Activated CD8-positive, alpha-beta T cell treated with anti-CD3 and anti-CD28 coated beads, Interleukin-2, amount 10 ng/mL, durations not matched to agents 7 days and 5 days (primary cell): ENCODE data around the gene PRXL2C. TPM values are rescaled to one million over a fixed set of nuclear protein-coding genes. Genes with fewer than 3 reads are reported as not detected.

ENCODE experiments used
- ATAC-seq: fragments of 150-1000 bp; cut with Tn5 transposase; one replicate; pipeline ENCODE4 v1.10.0; 2021; ENCODE audit warnings: moderate library complexity
- CTCF ChIA-PET: fragments of 350-600 bp; sonication (Branson Sonifier 250); formaldehyde crosslinking; loops from one replicate; lab custom pipeline; 2021; ENCODE audit warnings: antibody characterized with exemption; lab: Charles Lee
- POLR2A ChIA-PET: fragments of 350-600 bp; sonication (Branson Sonifier 250); formaldehyde crosslinking; loops from one replicate; lab custom pipeline; 2021; ENCODE audit warnings: antibody characterized with exemption; lab: Charles Lee
- DNase-seq: peaks from one replicate; pipeline ENCODE4 v3.0.0-alpha.2; 2020
- H3K27ac Mint-ChIP-seq: one replicate; pipeline ENCODE4 v1.8.0; 2021; ENCODE audit warnings: mild to moderate bottlenecking, mixed read lengths
- H3K27me3 Mint-ChIP-seq: one replicate; pipeline ENCODE4 v1.8.0; 2021; ENCODE audit warnings: low read depth, mixed read lengths
- H3K36me3 Mint-ChIP-seq: one replicate; pipeline ENCODE4 v1.8.0; 2021; ENCODE audit warnings: low read depth, mixed read lengths
- H3K4me1 Mint-ChIP-seq: one replicate; pipeline ENCODE4 v1.8.0; 2021; ENCODE audit warnings: low read depth, mixed read lengths
- H3K4me3 Mint-ChIP-seq: one replicate; pipeline ENCODE4 v1.8.0; 2021; ENCODE audit warnings: mild to moderate bottlenecking, mixed read lengths
- H3K9me3 Mint-ChIP-seq: one replicate; pipeline ENCODE4 v1.8.0; 2022; ENCODE audit warnings: mixed read lengths; ENCODE audit not compliant: insufficient read depth
- total RNA-seq, 2 experiments: library from RNA; stranded (reverse); gene quantifications; one replicate each; pipeline ENCODE4 v1.2.3, GENCODE V29; 2021

PRXL2C gene
- total RNA-seq, 2 experiments from 2014 or later, result 3.8 to 5.4 TPM

DNA sequence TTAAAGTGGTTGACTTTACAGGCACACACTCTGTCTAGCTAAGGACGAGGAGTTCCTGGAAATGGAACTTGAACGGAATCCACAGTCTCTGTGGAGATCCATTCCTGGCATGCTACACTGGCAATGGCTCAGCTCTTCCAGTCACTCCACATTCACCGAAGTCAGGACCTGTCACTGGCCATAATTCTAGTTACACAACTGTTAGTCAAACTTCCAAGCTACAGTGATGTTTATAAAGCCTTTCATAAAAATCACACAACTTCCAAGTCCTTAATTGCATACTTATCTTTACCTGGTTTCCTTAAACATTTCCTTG is 51.2 kb downstream of the PRXL2C start:
- Mint-ChIP-seq H3K36me3 (no peaks in the 10 kb centered on the region), H3K27me3 (peaks cover 6% of the 10 kb centered on the region), H3K9me3 (no peaks in the 10 kb centered on the region), H3K4me1 (no peaks in the 10 kb centered on the region), H3K4me3 (no peak overlapping the region), H3K27ac (no peak overlapping the region)
- DNase-seq, result no peak
- ChIA-PET POLR2A (no interaction called here), CTCF (no interaction called here)
- no peak for ATAC-seq

DNA sequence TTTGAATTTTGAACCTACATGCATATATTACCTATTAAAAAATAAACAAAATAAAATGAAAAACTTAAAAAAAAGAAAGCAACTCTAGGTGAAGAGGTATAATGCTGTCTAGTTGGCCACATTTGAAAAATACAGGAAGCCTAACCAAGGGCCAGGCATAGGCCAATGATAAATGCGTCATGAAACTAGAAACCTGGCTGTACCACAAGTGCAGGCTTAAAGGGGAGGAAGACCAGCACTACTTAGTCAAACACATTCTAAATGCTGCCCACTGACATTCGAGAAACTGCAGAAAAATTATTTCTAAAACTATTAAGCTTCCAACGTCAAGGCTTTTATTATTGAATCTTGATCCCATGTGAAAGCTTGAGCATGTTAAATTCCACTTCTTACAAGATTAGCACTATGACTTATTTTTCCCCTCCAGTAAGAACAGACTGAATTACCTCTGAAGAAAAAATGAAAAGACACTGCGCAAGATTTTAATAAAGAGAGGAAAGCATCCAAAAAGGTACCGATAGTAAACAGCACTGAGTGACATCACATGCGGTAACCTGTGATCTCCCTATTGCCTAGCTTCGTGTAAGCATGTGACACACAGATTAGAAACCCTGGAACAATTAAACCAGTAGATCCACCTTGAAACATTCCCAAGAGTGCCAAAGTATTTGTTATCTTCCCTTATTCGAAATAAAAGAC is 51.7 kb downstream of the PRXL2C start:
- Mint-ChIP-seq H3K36me3 (no peaks in the 10 kb centered on the region), H3K27ac (no peak overlapping the region), H3K4me3 (no peak overlapping the region), H3K27me3 (peaks cover 3% of the 10 kb centered on the region), H3K4me1 (no peaks in the 10 kb centered on the region), H3K9me3 (no peaks in the 10 kb centered on the region)
- DNase-seq, result no peak
- ChIA-PET POLR2A (interaction anchor here (1.0 kb wide), 1 partner anchor 32 kb away, joined by 3 read pairs; no protein-coding TSS in a partner anchor), CTCF (no interaction called here)
- ATAC-seq, result no peak

DNA sequence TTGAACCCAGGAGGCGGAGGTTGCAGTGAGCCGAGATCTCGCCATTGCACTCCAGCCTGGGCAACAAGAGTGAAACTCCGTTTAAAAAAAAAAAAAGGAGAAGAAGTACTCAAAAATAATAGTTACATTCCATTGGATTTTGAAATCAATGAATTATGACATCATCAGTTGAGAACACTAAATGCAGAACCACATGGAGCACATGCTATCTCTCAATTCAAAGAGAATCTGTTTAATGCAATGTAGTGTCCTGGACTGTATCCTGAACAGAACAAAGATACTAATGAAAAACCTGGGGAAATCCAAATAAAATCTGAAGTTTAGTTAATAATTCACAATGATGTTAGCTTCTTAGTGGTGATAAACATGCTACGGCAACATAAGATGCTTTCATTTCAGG is 55.8 kb downstream of the PRXL2C start:
- no peak for ATAC-seq
- Mint-ChIP-seq H3K27ac (no peak overlapping the region), H3K4me1 (no peaks in the 10 kb centered on the region), H3K27me3 (peaks cover 8% of the 10 kb centered on the region), H3K36me3 (no peaks in the 10 kb centered on the region), H3K9me3 (no peaks in the 10 kb centered on the region), H3K4me3 (no peak overlapping the region)
- POLR2A ChIA-PET, result no interaction called here
- no peak for DNase-seq
- CTCF ChIA-PET, result no interaction called here

DNA sequence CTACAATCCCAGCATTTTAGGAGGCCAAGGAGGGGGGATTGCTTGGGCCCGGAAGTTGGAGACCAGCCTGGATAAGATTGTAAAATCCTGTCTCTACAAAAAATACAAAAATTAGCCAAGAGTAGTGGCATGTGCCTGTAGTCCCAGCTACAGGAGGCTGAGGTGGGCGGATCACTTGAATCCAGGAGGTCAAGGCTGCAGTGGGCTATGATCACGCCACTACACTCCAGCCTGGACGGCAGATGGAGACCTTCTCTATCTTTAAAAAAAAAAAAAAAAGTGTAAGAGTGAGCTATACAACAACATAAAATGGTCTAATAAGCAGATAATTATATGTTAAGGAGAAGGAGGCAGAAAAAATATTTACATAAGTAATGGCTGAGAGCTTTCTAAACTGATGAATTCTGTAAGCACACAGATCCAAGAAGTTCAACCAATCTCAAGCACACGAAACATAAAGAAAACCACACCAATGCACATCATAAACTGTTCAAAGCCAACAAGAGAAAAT is 58.5 kb downstream of the PRXL2C start:
- Mint-ChIP-seq H3K4me3 (no peak overlapping the region), H3K27ac (no peak overlapping the region), H3K36me3 (no peaks in the 10 kb centered on the region), H3K9me3 (no peaks in the 10 kb centered on the region), H3K27me3 (peaks cover 12% of the 10 kb centered on the region), H3K4me1 (no peaks in the 10 kb centered on the region)
- ChIA-PET CTCF (no interaction called here), POLR2A (no interaction called here)
- ATAC-seq (no peak), DNase-seq (no peak)

Other genes starting within 250 kb of the PRXL2C start
- gene ZNF367, start 236.9 kb downstream of the PRXL2C start, total RNA-seq, result 10 to 100 TPM; 37.1 to 38.4 TPM
- 1 to 10 TPM; 4.1 to 5.0 TPM for gene HABP4, start 205.1 kb downstream of the PRXL2C start, total RNA-seq
- under 1 TPM; 0.23 to 0.37 TPM for gene CDC14B, start 35.5 kb downstream of the PRXL2C start, total RNA-seq
- gene ZNF510, start 122.8 kb upstream of the PRXL2C start, total RNA-seq, result 10 to 100 TPM; 11.3 TPM
- 1 to 10 TPM; 3.9 to 4.3 TPM for gene ZNF782, start 199.2 kb upstream of the PRXL2C start, total RNA-seq